Lower lobe of right lung (tissue), 2 donors: Measurements from ENCODE around the gene TPCN1. TPM values are rescaled to one million over a fixed set of nuclear protein-coding genes. Genes with fewer than 3 reads are reported as not detected.

ENCODE experiments used
- ATAC-seq, 2 donors: fragments of 200-7000 bp; cut with Tn5 transposase; one replicate each; pipeline ENCODE4 v1.9.1; 2020 to 2022; ENCODE audit warnings: mild to moderate bottlenecking in 2 of 2, moderate library complexity in 2 of 2
- DNase-seq: peaks from one replicate; pipeline ENCODE4 v3.0.0-alpha.2; 2020
- H3K27ac ChIP-seq: fragments of 200-600 bp; one replicate; pipeline ENCODE4 v1.8.0; 2022
- H3K27me3 ChIP-seq: fragments of 200-600 bp; one replicate; pipeline ENCODE4 v1.8.0; 2022; ENCODE audit warnings: low read depth
- H3K36me3 ChIP-seq: fragments of 200-600 bp; one replicate; pipeline ENCODE4 v1.8.0; 2022; ENCODE audit warnings: mild to moderate bottlenecking
- H3K4me1 ChIP-seq: fragments of 200-600 bp; one replicate; pipeline ENCODE4 v1.8.0; 2022
- H3K4me3 ChIP-seq: fragments of 200-600 bp; one replicate; pipeline ENCODE4 v1.8.0; 2022; ENCODE audit warnings: mild to moderate bottlenecking
- H3K9me3 ChIP-seq: fragments of 200-600 bp; one replicate; pipeline ENCODE4 v1.8.0; 2022
- intact Hi-C: fragments of 100-400 bp; cut with DNase I; formaldehyde crosslinking; loops from one replicate; pipeline ENCODE4 v1.11.0; 2022
- total RNA-seq: library from RNA; stranded (reverse); fragmentation: NEBNext Ultra II Directional; extraction: Animal tissue kit (Norgen Biotek cat#: 25700); gene quantifications from one replicate; pipeline ENCODE4 v1.2.1, GENCODE V29; 2021
- TF ChIP-seq, protein P1 (sequence below): fragments of 200-600 bp; IDR thresholded peaks from one replicate; pipeline ENCODE4 v1.8.0; 2022; ENCODE audit warnings: antibody characterized with exemption, mild to moderate bottlenecking
- donor health status: DM: no; HTN: yes; CAD: no; lungs with severe emphysema.

TPCN1 gene
- total RNA-seq, 1 donor from 2014 or later = 68.1 TPM

GRCh38 chr12:113237748-113238147 is 16.5 kb downstream of the TPCN1 start:
- intact Hi-C loops = no loop called here
- Histone ChIP-seq H3K4me1 (peaks cover 78% of the 10 kb centered on the region), H3K4me3 (no peak overlapping the region), H3K27me3 (no peaks in the 10 kb centered on the region), H3K27ac (peak overlapping the region; percentile 67), H3K36me3 (peaks cover 46% of the 10 kb centered on the region), H3K9me3 (no peaks in the 10 kb centered on the region)
- TF ChIP-seq, protein P1, sequence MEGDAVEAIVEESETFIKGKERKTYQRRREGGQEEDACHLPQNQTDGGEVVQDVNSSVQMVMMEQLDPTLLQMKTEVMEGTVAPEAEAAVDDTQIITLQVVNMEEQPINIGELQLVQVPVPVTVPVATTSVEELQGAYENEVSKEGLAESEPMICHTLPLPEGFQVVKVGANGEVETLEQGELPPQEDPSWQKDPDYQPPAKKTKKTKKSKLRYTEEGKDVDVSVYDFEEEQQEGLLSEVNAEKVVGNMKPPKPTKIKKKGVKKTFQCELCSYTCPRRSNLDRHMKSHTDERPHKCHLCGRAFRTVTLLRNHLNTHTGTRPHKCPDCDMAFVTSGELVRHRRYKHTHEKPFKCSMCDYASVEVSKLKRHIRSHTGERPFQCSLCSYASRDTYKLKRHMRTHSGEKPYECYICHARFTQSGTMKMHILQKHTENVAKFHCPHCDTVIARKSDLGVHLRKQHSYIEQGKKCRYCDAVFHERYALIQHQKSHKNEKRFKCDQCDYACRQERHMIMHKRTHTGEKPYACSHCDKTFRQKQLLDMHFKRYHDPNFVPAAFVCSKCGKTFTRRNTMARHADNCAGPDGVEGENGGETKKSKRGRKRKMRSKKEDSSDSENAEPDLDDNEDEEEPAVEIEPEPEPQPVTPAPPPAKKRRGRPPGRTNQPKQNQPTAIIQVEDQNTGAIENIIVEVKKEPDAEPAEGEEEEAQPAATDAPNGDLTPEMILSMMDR = no peak
- ATAC-seq = no peak
- no peak for DNase-seq

GRCh38 chr12:113238309-113238708 is 17.0 kb downstream of the TPCN1 start:
- Histone ChIP-seq H3K27me3 (no peaks in the 10 kb centered on the region), H3K36me3 (peaks cover 43% of the 10 kb centered on the region), H3K4me1 (peaks cover 80% of the 10 kb centered on the region), H3K4me3 (no peak overlapping the region), H3K9me3 (no peaks in the 10 kb centered on the region), H3K27ac (peak overlapping the region; percentile 67)
- DNase-seq = no peak
- ATAC-seq = no peak
- TF ChIP-seq, protein P1 = no peak
- intact Hi-C loops = no loop called here

- ATAC-seq (no peak), DNase-seq (no peak)
- no peaks in the 10 kb centered on the region for H3K9me3 ChIP-seq
- TF ChIP-seq, protein P1 = no peak
- H3K27ac ChIP-seq = peak overlapping the region; percentile 84
- intact Hi-C loops = no loop called here
- H3K27me3 ChIP-seq = no peaks in the 10 kb centered on the region
- H3K4me3 ChIP-seq = no peak overlapping the region
- H3K4me1 ChIP-seq = peaks cover 84% of the 10 kb centered on the region
- H3K36me3 ChIP-seq = peaks cover 39% of the 10 kb centered on the region
Measured at GRCh38 chr12:113239288-113239771, 18.1 kb downstream of the TPCN1 start.

DNA sequence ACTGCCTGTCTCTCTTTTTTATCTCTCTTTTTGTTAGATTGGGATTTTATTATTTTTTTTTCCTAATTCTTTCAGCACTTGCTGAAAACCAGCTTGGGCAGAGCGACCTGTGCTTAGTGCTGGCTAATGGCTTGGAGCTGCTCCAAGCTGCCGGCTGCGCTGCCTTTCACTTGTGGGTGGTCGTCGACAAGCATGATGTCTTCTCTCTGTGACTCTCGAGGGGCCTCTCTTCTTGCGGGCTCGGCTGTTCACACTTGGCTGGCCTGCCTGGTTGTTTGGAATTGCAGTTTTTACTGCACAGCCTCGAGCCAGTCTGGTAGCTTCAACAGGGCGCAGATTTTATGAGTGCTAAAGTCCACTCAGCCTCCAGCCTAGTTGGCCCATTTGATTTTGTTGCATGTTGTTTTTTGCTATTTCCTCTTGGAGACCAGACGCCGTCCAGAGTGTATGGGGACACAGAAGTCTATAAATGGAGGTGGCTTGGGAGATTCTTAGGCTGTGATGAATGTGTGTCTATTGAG is 18.6 kb downstream of the TPCN1 start:
- ATAC-seq = no peak

GRCh38 chr12:113240395-113240794 is 19.1 kb downstream of the TPCN1 start:
- Histone ChIP-seq H3K27me3 (no peaks in the 10 kb centered on the region), H3K9me3 (no peaks in the 10 kb centered on the region), H3K36me3 (peaks cover 30% of the 10 kb centered on the region), H3K27ac (peak overlapping the region; percentile 84), H3K4me3 (no peak overlapping the region), H3K4me1 (peaks cover 94% of the 10 kb centered on the region)
- intact Hi-C loops = no loop called here
- DNase-seq (no peak), ATAC-seq (no peak)
- TF ChIP-seq, protein P1 = no peak

More for the DNA sequence above, 18.6 kb downstream of the TPCN1 start:
- Histone ChIP-seq H3K9me3 (no peaks in the 10 kb centered on the region), H3K36me3 (peaks cover 34% of the 10 kb centered on the region), H3K4me3 (no peak overlapping the region), H3K27me3 (no peaks in the 10 kb centered on the region), H3K27ac (peak overlapping the region; percentile 84), H3K4me1 (peaks cover 90% of the 10 kb centered on the region)
- intact Hi-C loops = no loop called here
- TF ChIP-seq, protein P1 = no peak
- DNase-seq = no peak
